CD4-positive, CD25-positive, alpha-beta regulatory T cell (primary cell): ENCODE measurements around the gene FOXJ3. TPM values are rescaled to one million over a fixed set of nuclear protein-coding genes. Genes with fewer than 3 reads are reported as not detected.

ENCODE experiments used
- ATAC-seq, 2 donors: fragments of 150-1000 bp; cut with Tn5 transposase; one replicate each; pipeline ENCODE4 v1.10.0; 2021; ENCODE audit warnings: low read depth in 2 of 2, moderate number of reproducible peaks in 2 of 2, moderate library complexity in 1 of 2
- DNase-seq, 3 donors: peaks; one replicate each; pipeline versions ENCODE4 v3.0.0 to v3.0.0-alpha.2; 2012 to 2022; ENCODE audit warnings: mixed read lengths in 1 of 3
- H3K27ac ChIP-seq: one replicate; pipeline ENCODE4 v1.7.0; 2013; ENCODE audit warnings: mild to moderate bottlenecking, low read length; ENCODE audit not compliant: insufficient read depth, poor library complexity, severe bottlenecking
- H3K27me3 ChIP-seq: one replicate; pipeline ENCODE4 v1.7.0; 2013; ENCODE audit warnings: low read length; ENCODE audit not compliant: control insufficient read depth, insufficient read depth
- H3K36me3 ChIP-seq: one replicate; pipeline ENCODE4 v1.7.0; 2013; ENCODE audit warnings: mild to moderate bottlenecking, low read length, moderate library complexity; ENCODE audit not compliant: control insufficient read depth, insufficient read depth
- H3K4me1 ChIP-seq: 2 replicates; pipeline ENCODE4 v1.7.0; 2013; ENCODE audit warnings: mild to moderate bottlenecking, low read length; ENCODE audit not compliant: insufficient read depth, control insufficient read depth, poor library complexity, severe bottlenecking
- H3K4me3 ChIP-seq: one replicate; pipeline ENCODE4 v1.7.0; 2013; ENCODE audit warnings: low read depth, mild to moderate bottlenecking, low read length, moderate library complexity
- H3K9me3 ChIP-seq, 2 experiments: 1 replicate in 1 of 2; 2 replicates in 1 of 2; pipeline ENCODE4 v1.7.0; 2013; ENCODE audit warnings: low read length in 2 of 2, mild to moderate bottlenecking in 1 of 2, moderate library complexity in 1 of 2; ENCODE audit not compliant: control insufficient read depth in 2 of 2
- H3K27ac Mint-ChIP-seq, 3 donors: one replicate each; pipeline ENCODE4 v1.8.0; 2020 to 2022; ENCODE audit warnings: mild to moderate bottlenecking in 3 of 3, mixed read lengths in 3 of 3, moderate library complexity in 2 of 3
- H3K27me3 Mint-ChIP-seq: one replicate; pipeline ENCODE4 v1.8.0; 2022; ENCODE audit warnings: mild to moderate bottlenecking, mixed read lengths
- H3K36me3 Mint-ChIP-seq: one replicate; pipeline ENCODE4 v1.8.0; 2020; ENCODE audit warnings: mixed read lengths
- H3K4me1 Mint-ChIP-seq, 4 donors: one replicate each; pipeline ENCODE4 v1.8.0; 2020 to 2022; ENCODE audit warnings: mixed read lengths in 4 of 4, mild to moderate bottlenecking in 1 of 4
- H3K4me3 Mint-ChIP-seq, 4 donors: one replicate each; pipeline ENCODE4 v1.8.0; 2020 to 2022; ENCODE audit warnings: mild to moderate bottlenecking in 4 of 4, mixed read lengths in 4 of 4, moderate library complexity in 3 of 4
- H3K9me3 Mint-ChIP-seq, 7 donors: one replicate each; pipeline ENCODE4 v1.8.0; 2020 to 2022; ENCODE audit warnings: mixed read lengths in 7 of 7, mild to moderate bottlenecking in 3 of 7, moderate library complexity in 2 of 7
- polyA plus RNA-seq, 4 donors: library from polyadenylated mRNA; unstranded; fragments of 300-500 nt; fragmentation: Illumina TruSeq; gene quantifications; one replicate each; pipeline ENCODE4 v1.2.3, GENCODE V29; 2021
- total RNA-seq: library from RNA; stranded (reverse); gene quantifications from one replicate; pipeline ENCODE4 v1.2.3, GENCODE V29; 2022

FOXJ3 gene
- total and polyA plus RNA-seq, 5 donors from 2014 or later = 21.0 to 68.6 (median 37.1) TPM

DNA sequence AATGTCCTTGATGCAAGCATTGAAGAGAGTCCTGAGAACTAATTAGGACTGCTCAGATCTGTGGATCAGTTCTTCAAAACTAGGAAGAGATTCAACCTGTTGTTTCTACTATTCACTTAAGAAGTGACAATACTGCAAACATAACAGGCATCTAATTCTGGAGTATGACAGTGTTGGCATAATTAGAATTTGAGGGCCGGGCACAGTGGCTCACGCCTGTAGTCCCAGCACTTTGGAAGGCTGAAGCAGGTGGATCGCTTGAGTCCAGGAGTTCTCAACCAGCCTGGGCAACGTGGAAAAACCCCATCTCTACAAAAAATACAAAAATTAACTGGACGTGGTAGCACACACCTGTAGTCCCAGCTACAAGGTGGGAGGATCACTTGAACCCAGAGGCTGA, 8.0 kb upstream of the FOXJ3 start:
- Histone ChIP-seq H3K4me1 (no peaks in the 10 kb centered on the region), H3K27me3 (peaks cover 7% of the 10 kb centered on the region), H3K4me3 (no peak overlapping the region), H3K36me3 (no peaks in the 10 kb centered on the region), H3K9me3 (no peaks in the 10 kb centered on the region), H3K27ac (no peak overlapping the region)
- Mint-ChIP-seq H3K36me3 (no peaks in the 10 kb centered on the region), H3K4me1 (no peaks in the 10 kb centered on the region), H3K27ac (no peak overlapping the region), H3K4me3 (no peak overlapping the region), H3K9me3 (peaks cover 0 to 2% (median 0%) of the 10 kb centered on the region in 7 donors), H3K27me3 (peaks cover 19% of the 10 kb centered on the region)
- ATAC-seq (no peak), DNase-seq (no peak)

DNA sequence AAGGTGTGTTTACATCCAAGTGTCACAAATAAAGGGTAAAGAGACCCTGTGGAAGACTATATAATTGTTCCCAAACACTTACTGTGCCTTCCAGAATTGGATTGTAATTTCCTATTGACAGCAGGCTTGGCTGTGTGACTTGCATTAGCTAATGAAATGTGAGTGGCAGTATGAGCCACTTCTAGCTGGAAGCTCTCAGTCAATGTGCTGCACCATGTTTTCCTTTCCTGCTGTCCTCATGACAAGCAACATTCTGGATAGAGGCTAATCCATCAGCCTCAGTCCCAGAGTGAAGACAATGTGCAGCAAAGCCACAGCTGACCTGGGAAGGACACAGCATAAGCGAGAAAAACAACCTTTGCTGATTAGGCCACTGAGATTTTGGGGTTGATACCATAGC, 5.9 kb upstream of the FOXJ3 start:
- Histone ChIP-seq H3K27ac (no peak overlapping the region), H3K9me3 (no peaks in the 10 kb centered on the region), H3K4me1 (peaks cover 4% of the 10 kb centered on the region), H3K36me3 (no peaks in the 10 kb centered on the region), H3K27me3 (peaks cover 7% of the 10 kb centered on the region), H3K4me3 (no peak overlapping the region)
- Mint-ChIP-seq H3K4me1 (peaks cover 4 to 13% (median 6%) of the 10 kb centered on the region in 4 donors), H3K9me3 (no peaks in the 10 kb centered on the region), H3K27ac (no peak overlapping the region), H3K36me3 (no peaks in the 10 kb centered on the region), H3K27me3 (peaks cover 20% of the 10 kb centered on the region), H3K4me3 (no peak overlapping the region)
- ATAC-seq (no peak), DNase-seq (no peak)

DNA sequence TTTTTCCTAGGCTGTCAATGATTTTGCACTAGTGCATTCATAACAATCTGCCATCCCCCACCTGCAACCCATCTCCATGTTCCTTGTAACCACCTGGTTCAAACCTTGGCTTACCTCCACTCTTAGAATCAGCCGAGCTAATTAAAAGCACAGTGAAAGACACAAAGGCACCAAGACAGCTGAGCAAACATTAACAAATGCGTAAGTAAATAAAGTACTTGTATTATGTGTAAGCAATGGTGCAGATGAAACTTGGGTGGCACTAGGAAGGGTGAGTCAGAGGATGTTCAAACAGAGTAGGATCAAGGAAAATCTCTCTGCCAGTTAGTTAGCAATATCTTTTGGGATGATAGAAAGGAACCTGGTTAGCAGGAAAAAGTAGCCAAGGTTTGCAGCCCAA, 5.1 kb upstream of the FOXJ3 start:
- no peaks in the 10 kb centered on the region for H3K9me3 ChIP-seq
- Mint-ChIP-seq H3K27ac (no peak overlapping the region), H3K27me3 (peaks cover 21% of the 10 kb centered on the region), H3K4me1 (peaks cover 7 to 16% (median 9%) of the 10 kb centered on the region in 4 donors), H3K9me3 (no peaks in the 10 kb centered on the region), H3K4me3 (no peak overlapping the region), H3K36me3 (no peaks in the 10 kb centered on the region)
- no peaks in the 10 kb centered on the region for H3K36me3 ChIP-seq
- no peak overlapping the region for H3K4me3 ChIP-seq
- H3K4me1 ChIP-seq = peaks cover 9% of the 10 kb centered on the region
- DNase-seq (no peak), ATAC-seq (no peak)
- H3K27ac ChIP-seq = no peak overlapping the region
- H3K27me3 ChIP-seq = peaks cover 4% of the 10 kb centered on the region

DNA sequence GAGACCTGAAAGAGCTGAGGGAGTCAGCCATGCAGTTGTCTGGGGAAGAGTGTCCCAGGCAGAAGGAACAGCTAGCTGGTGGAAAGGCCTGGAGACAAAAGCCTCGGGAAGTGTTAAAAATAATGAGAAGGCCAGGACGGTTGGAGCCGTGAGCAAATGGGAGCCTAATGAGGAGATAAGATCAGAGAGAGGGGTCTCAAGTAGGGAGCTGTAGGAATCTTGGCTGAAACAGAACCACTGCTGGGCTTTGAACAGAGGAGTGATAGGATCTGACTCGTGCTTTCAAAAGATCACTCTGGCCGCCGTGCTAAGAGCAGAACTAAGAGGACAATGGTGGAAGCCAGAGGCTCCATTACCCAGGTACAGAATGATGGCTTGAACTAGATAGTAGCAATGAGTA, 1.9 kb upstream of the FOXJ3 start:
- H3K9me3 Mint-ChIP-seq = no peaks in the 10 kb centered on the region
- ATAC-seq (no peak), DNase-seq (no peak)
- peak overlapping the region in 1 of 3 donors; percentile 67 for H3K27ac Mint-ChIP-seq
- no peak overlapping the region for H3K4me3 ChIP-seq
- no peak overlapping the region for H3K27ac ChIP-seq
- peaks cover 22% of the 10 kb centered on the region for H3K27me3 Mint-ChIP-seq
- H3K9me3 ChIP-seq = no peaks in the 10 kb centered on the region
- no peaks in the 10 kb centered on the region for H3K27me3 ChIP-seq
- no peaks in the 10 kb centered on the region for H3K36me3 Mint-ChIP-seq
- peak overlapping the region in 3 of 4 donors; percentile 37 to 72 (median 51) for H3K4me3 Mint-ChIP-seq
- H3K4me1 Mint-ChIP-seq = peaks cover 26 to 39% (median 30%) of the 10 kb centered on the region in 4 donors
- peaks cover 30% of the 10 kb centered on the region for H3K4me1 ChIP-seq
- H3K36me3 ChIP-seq = no peaks in the 10 kb centered on the region

DNA sequence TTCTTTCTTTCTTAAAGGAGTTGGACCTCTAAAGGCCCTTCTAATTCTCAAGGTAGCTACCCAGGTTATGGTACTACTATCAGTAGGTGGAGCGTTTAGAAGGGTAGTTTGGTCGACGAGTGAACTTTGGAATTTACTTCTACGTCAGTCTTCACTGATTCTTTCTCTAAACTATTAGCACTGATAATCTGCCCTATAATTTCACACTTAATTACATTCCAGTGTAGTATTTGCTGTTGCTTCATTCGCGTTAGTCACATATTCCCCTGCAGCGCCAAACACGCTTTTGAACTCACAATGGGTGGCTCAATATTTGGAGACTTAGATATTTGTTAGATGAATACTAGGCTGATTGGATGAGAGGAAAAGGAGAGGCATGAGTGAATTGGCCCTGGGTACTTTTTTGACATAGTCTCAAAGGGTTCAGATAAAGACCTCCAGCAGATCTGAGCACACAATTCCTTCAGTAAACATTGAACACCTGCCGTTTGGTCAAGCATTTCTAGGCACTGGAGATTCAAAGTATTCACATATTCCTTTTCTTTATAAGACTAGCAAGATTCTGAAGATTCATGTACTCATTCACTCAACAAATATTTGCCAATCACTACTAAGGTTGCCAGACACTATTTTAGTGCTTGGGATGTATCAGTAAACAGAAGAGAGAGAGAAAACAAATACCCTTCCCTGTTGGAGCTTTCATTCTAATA, 929 bp upstream of the FOXJ3 start:
- H3K27ac Mint-ChIP-seq = peak overlapping the region; percentile 90 to 94 (median 92)
- H3K9me3 Mint-ChIP-seq = no peaks in the 10 kb centered on the region
- Histone ChIP-seq H3K9me3 (no peaks in the 10 kb centered on the region), H3K36me3 (no peaks in the 10 kb centered on the region), H3K27ac (peak overlapping the region; percentile 86), H3K4me1 (peaks cover 30% of the 10 kb centered on the region), H3K27me3 (no peaks in the 10 kb centered on the region), H3K4me3 (peak overlapping the region; percentile 92)
- no peak for ATAC-seq
- DNase-seq = no peak
- peaks cover 22% of the 10 kb centered on the region for H3K27me3 Mint-ChIP-seq
- peaks cover 29 to 45% (median 35%) of the 10 kb centered on the region in 4 donors for H3K4me1 Mint-ChIP-seq
- H3K36me3 Mint-ChIP-seq = no peaks in the 10 kb centered on the region
- H3K4me3 Mint-ChIP-seq = peak overlapping the region; percentile 79 to 95 (median 92)

DNA sequence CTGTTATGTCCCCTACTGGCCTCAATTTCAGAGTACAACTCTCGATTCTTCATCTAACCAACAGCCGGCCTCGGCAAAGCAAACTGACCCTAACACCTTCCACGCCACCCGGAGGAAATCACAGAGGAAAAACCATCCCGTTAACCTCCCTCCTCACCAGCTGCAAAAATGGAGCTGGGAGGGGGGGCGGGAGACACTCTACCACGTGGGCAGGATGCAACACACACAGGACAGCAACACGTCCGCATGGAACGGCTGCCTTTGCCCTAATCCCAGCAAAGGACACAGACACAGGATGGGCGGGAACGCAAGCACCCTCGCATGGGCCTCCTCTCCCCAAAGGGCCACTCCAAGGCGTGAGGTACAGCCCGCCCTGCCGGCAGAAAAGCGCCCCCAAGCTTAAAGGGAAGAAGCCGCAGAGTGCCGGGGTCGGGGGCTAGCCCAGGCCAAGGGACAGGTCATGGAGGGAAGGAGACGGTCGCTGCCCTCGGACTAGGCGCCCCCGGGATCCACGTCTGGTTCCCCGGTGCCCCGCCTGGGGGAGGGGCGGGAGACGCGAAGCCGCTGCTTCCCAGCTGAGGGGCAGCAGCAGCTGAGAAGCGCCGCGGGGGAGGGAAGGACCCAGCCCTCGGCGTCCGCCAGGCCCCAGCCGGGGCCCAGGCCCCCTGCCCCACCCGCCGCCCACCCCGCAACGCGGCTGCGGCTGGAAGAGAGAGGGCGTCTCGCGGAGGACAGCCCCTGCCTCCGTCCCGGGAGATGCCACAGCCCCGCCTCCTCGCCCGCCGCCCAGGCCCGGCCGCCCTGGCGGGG, 590 bp downstream of the FOXJ3 start:
- peak overlapping the region; percentile 91 for H3K4me3 ChIP-seq
- no peaks in the 10 kb centered on the region for H3K9me3 ChIP-seq
- ATAC-seq = peak; percentile 41 to 46
- Mint-ChIP-seq H3K4me3 (peak overlapping the region; percentile 93 to 99 (median 95)), H3K36me3 (no peaks in the 10 kb centered on the region), H3K27me3 (peaks cover 22% of the 10 kb centered on the region), H3K9me3 (no peaks in the 10 kb centered on the region), H3K27ac (peak overlapping the region; percentile 86 to 92 (median 91)), H3K4me1 (peaks cover 40 to 58% (median 46%) of the 10 kb centered on the region in 4 donors)
- peaks cover 30% of the 10 kb centered on the region for H3K4me1 ChIP-seq
- no peaks in the 10 kb centered on the region for H3K36me3 ChIP-seq
- DNase-seq = peak in 1 of 3 donors; percentile 48
- peak overlapping the region; percentile 86 for H3K27ac ChIP-seq
- no peaks in the 10 kb centered on the region for H3K27me3 ChIP-seq

DNA sequence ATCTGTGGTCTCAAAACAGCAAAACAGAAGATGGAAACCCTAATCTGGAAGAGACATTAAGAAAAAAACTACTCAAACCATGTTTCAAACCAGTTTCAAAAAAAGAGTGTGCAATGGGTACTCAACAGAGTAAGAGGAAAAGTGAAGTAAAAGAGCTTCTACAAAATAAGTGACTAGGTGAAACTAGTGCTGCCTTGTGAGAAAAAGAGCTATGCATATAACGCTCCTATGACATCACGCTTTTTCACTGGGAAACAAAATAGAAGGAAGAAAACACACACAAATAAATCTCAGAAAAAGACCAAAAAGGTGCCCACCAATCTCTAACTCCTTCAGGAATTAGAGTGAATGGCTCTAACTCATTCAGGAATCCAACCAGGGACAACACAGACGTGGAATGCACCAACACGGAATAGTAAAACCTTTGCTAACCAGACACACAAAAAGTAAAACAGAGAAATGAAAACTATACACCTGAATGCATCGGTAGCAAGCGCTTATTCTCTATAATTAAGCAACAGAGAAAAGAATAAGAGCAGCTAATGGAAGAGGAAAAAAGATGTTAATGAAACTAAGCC, 1.3 kb downstream of the FOXJ3 start:
- H3K27ac ChIP-seq = peak overlapping the region; percentile 86
- no peaks in the 10 kb centered on the region for H3K9me3 Mint-ChIP-seq
- H3K4me1 Mint-ChIP-seq = peaks cover 46 to 65% (median 52%) of the 10 kb centered on the region in 4 donors
- H3K27me3 Mint-ChIP-seq = peaks cover 22% of the 10 kb centered on the region
- peak overlapping the region; percentile 91 for H3K4me3 ChIP-seq
- no peaks in the 10 kb centered on the region for H3K9me3 ChIP-seq
- no peak for DNase-seq
- peak overlapping the region; percentile 93 to 99 (median 95) for H3K4me3 Mint-ChIP-seq
- peak overlapping the region; percentile 86 to 92 (median 91) for H3K27ac Mint-ChIP-seq
- H3K36me3 ChIP-seq = no peaks in the 10 kb centered on the region
- peaks cover 30% of the 10 kb centered on the region for H3K4me1 ChIP-seq
- no peaks in the 10 kb centered on the region for H3K36me3 Mint-ChIP-seq
- H3K27me3 ChIP-seq = no peaks in the 10 kb centered on the region
- ATAC-seq = no peak
